Astrocyte (in vitro differentiated cells and primary cell): Measurements from ENCODE around the gene GNAO1. TPM values are rescaled to one million over a fixed set of nuclear protein-coding genes. Genes with fewer than 3 reads are reported as not detected.

Experiments
- DNase-seq: peaks from one replicate; pipeline ENCODE4 v3.0.0-alpha.2; 2010; ENCODE audit warnings: low read depth
- FAIRE-seq: peaks from 2 replicates; lab custom pipeline; 2011; peaks lifted over from hg19 to GRCh38; lab: Jason Lieb, UNC
- H2AFZ ChIP-seq: 2 replicates; pipeline ENCODE4 v1.6.0; 2012; ENCODE audit warnings: low read depth, low read length, inconsistent platforms
- H3K27ac ChIP-seq: 2 replicates; pipeline ENCODE4 v1.5.1; 2011; ENCODE audit warnings: low read depth, low read length, inconsistent platforms
- H3K27me3 ChIP-seq: 2 replicates; pipeline ENCODE4 v1.6.0; 2011; ENCODE audit warnings: low read length, inconsistent platforms; ENCODE audit not compliant: insufficient read depth
- H3K36me3 ChIP-seq: 2 replicates; pipeline ENCODE4 v1.5.1; 2011; ENCODE audit warnings: low read length, inconsistent platforms; ENCODE audit not compliant: insufficient read depth
- H3K4me1 ChIP-seq: 2 replicates; pipeline ENCODE4 v1.5.1; 2011; ENCODE audit warnings: low read length, inconsistent platforms; ENCODE audit not compliant: insufficient read depth
- H3K4me2 ChIP-seq: 2 replicates; pipeline ENCODE4 v1.6.0; 2012; ENCODE audit warnings: low read length, inconsistent platforms
- H3K4me3 ChIP-seq: 2 replicates; pipeline ENCODE4 v1.5.1; 2011; ENCODE audit warnings: low read depth, mild to moderate bottlenecking, low read length, inconsistent platforms; ENCODE audit not compliant: insufficient read depth
- H3K79me2 ChIP-seq: 2 replicates; pipeline ENCODE4 v1.6.0; 2012; ENCODE audit warnings: mild to moderate bottlenecking, low read length, inconsistent platforms; ENCODE audit not compliant: insufficient read depth
- H3K9ac ChIP-seq: 2 replicates; pipeline ENCODE4 v1.6.0; 2012; ENCODE audit warnings: mild to moderate bottlenecking, low read length, inconsistent platforms
- H3K9me3 ChIP-seq: 2 replicates; pipeline ENCODE4 v1.5.1; 2012; ENCODE audit warnings: low read depth, mild to moderate bottlenecking, low read length, inconsistent platforms; ENCODE audit not compliant: insufficient read depth
- H4K20me1 ChIP-seq: 2 replicates; pipeline ENCODE4 v1.6.0; 2012; ENCODE audit warnings: low read length, inconsistent platforms; ENCODE audit not compliant: insufficient read depth
- H3K27ac Mint-ChIP-seq: one replicate; pipeline ENCODE4 v1.8.0; 2021; ENCODE audit warnings: mild to moderate bottlenecking, mixed read lengths; ENCODE audit not compliant: unreplicated experiment
- H3K27me3 Mint-ChIP-seq: one replicate; pipeline ENCODE4 v1.8.0; 2021; ENCODE audit warnings: low read depth, mixed read lengths; ENCODE audit not compliant: unreplicated experiment
- H3K36me3 Mint-ChIP-seq: one replicate; pipeline ENCODE4 v1.8.0; 2021; ENCODE audit warnings: low read depth, mixed read lengths; ENCODE audit not compliant: unreplicated experiment
- H3K4me1 Mint-ChIP-seq: one replicate; pipeline ENCODE4 v1.8.0; 2021; ENCODE audit warnings: low read depth, mixed read lengths; ENCODE audit not compliant: unreplicated experiment
- H3K4me3 Mint-ChIP-seq: one replicate; pipeline ENCODE4 v1.8.0; 2021; ENCODE audit warnings: mild to moderate bottlenecking, moderate library complexity, mixed read lengths; ENCODE audit not compliant: unreplicated experiment
- H3K9me3 Mint-ChIP-seq: one replicate; pipeline ENCODE4 v1.8.0; 2021; ENCODE audit warnings: mild to moderate bottlenecking, mixed read lengths; ENCODE audit not compliant: unreplicated experiment
- EZH2 ChIP-seq: IDR thresholded peaks from 2 replicates; pipeline ENCODE4 v1.6.1; 2012; ENCODE audit warnings: mild to moderate bottlenecking, low read length, inconsistent platforms; ENCODE audit not compliant: insufficient read depth
- total RNA-seq: library from RNA; stranded (reverse); gene quantifications from 2 replicates; pipeline ENCODE4 v1.2.1, GENCODE V29; 2021
- TF ChIP-seq, protein P1 (sequence below): IDR thresholded peaks from 2 replicates; pipeline ENCODE4 v1.5.1; 2011; ENCODE audit warnings: low read depth, mild to moderate bottlenecking, inconsistent platforms, low read length, moderate library complexity; ENCODE audit not compliant: insufficient read depth

The GNAO1 gene
- total RNA-seq, 1 donor from 2014 or later, result 1.7 TPM

DNA sequence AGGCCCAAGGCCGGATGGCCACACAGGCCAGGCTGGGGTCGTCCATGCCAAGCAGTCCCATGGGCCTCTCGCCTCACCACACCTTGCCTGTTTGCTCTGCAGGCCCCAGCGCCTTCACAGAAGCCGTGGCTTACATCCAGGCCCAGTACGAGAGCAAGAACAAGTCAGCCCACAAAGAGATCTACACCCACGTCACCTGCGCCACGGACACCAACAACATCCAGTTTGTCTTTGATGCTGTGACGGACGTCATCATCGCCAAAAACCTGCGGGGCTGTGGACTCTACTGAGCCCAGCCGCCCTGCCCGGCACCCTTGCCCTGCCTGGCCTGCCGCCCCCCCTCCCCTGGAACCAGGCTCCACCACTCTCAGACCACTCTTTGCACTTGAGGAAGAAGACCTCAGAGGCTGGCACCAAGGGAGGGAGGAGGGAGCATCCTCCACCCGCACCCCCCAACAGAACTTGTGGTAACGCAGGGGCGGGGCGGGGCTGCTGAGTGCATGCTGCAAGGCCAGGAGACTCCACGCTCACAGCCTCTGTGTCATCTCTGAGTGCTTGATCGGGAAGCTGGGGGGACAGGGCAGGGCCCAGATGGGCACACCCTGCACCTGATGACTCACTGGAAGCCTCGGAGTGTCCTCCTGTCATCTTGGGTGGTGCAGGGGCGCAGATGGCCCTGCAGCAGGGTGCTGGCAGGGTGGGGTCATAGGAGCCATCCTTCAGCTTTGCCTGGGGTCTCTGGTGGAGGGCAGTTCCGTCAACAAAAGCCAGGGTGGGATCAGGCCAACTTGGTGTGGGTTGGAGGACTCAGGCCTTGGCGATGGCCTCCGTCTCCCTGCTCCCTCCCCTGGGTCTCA, 152.6 kb downstream of the GNAO1 start:
- H3K4me3 Mint-ChIP-seq, result no peak overlapping the region
- Histone ChIP-seq H3K4me2 (no peak overlapping the region), H3K9ac (no peak overlapping the region), H3K36me3 (no peaks in the 10 kb centered on the region), H3K27ac (no peak overlapping the region), H3K4me1 (no peaks in the 10 kb centered on the region), H2AFZ (no peak overlapping the region), H3K4me3 (no peak overlapping the region), H3K79me2 (no peaks in the 10 kb centered on the region), H4K20me1 (no peaks in the 10 kb centered on the region), H3K9me3 (no peaks in the 10 kb centered on the region), H3K27me3 (no peaks in the 10 kb centered on the region)
- TF ChIP-seq, protein P1, sequence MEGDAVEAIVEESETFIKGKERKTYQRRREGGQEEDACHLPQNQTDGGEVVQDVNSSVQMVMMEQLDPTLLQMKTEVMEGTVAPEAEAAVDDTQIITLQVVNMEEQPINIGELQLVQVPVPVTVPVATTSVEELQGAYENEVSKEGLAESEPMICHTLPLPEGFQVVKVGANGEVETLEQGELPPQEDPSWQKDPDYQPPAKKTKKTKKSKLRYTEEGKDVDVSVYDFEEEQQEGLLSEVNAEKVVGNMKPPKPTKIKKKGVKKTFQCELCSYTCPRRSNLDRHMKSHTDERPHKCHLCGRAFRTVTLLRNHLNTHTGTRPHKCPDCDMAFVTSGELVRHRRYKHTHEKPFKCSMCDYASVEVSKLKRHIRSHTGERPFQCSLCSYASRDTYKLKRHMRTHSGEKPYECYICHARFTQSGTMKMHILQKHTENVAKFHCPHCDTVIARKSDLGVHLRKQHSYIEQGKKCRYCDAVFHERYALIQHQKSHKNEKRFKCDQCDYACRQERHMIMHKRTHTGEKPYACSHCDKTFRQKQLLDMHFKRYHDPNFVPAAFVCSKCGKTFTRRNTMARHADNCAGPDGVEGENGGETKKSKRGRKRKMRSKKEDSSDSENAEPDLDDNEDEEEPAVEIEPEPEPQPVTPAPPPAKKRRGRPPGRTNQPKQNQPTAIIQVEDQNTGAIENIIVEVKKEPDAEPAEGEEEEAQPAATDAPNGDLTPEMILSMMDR, result no peak
- no peak for TF ChIP-seq EZH2
- no peaks in the 10 kb centered on the region for H3K9me3 Mint-ChIP-seq
- H3K27me3 Mint-ChIP-seq, result peaks cover 17% of the 10 kb centered on the region
- H3K4me1 Mint-ChIP-seq, result no peaks in the 10 kb centered on the region
- no peaks in the 10 kb centered on the region for H3K36me3 Mint-ChIP-seq
- FAIRE-seq (no peak), DNase-seq (no peak)
- no peak overlapping the region for H3K27ac Mint-ChIP-seq

DNA sequence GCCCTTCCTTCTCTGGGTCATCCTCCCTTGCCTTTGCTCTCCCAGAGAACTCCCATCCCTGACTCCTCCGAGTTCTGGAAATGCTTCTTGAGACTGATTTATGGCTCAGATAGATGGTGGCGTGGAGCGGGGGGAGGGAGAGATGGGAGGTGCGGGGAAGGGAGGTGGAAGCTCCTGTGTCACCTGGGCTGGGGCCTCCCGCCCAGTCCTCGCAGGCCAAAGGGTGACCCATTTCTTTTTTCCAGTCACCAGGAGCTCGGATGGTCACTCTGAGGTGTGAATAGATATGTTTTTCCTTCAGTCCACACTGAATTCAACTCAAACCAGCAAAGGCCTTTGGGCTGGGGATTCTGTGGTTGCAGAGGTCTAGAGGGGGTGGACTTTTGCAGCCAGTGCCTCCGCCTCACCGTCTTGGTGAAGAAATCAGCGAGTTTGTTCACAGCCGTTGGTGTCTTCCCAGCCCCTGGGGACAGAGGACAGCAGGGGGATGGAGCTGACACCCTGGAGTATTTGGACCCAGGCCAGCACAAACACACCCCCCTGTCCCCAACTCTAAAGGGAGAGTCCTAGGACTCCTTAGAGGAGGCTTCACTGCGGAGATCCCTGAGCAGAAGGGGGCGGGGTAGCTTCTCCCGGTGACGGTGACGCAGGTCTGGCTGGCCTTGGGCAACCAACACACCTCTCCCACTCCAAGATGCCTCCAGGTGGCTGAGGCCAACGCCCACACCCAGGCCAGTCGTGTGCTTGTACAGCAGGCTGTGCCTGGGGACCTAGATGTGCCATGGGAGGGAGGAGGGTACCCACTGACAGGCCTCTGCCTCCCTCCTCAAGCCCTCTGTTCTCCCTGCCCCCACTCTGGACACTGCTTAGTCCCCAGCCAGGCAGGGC, 153.5 kb downstream of the GNAO1 start:
- H3K27ac ChIP-seq, result no peak overlapping the region

More for the DNA sequence above, 153.5 kb downstream of the GNAO1 start:
- no peaks in the 10 kb centered on the region for H3K36me3 ChIP-seq
- no peaks in the 10 kb centered on the region for H3K4me1 ChIP-seq
- no peak overlapping the region for H2AFZ ChIP-seq
- H3K79me2 ChIP-seq, result no peaks in the 10 kb centered on the region
- H3K4me3 Mint-ChIP-seq, result no peak overlapping the region
- H3K4me1 Mint-ChIP-seq, result no peaks in the 10 kb centered on the region
- no peaks in the 10 kb centered on the region for H3K9me3 ChIP-seq
- H3K27ac Mint-ChIP-seq, result no peak overlapping the region
- H3K4me2 ChIP-seq, result no peak overlapping the region
- H3K9ac ChIP-seq, result no peak overlapping the region
- H3K27me3 ChIP-seq, result no peaks in the 10 kb centered on the region
- TF ChIP-seq, protein P1, result no peak
- TF ChIP-seq EZH2, result no peak
- H3K9me3 Mint-ChIP-seq, result no peaks in the 10 kb centered on the region
- H3K36me3 Mint-ChIP-seq, result no peaks in the 10 kb centered on the region
- no peak overlapping the region for H3K4me3 ChIP-seq
- H3K27me3 Mint-ChIP-seq, result peaks cover 20% of the 10 kb centered on the region
- H4K20me1 ChIP-seq, result no peaks in the 10 kb centered on the region
- no peak for DNase-seq
- FAIRE-seq, result no peak
